H9 (cell line): ENCODE data around the gene CYP27B1. TPM values are rescaled to one million over a fixed set of nuclear protein-coding genes. Genes with fewer than 3 reads are reported as not detected.
A peak's percentile ranks its signal among the peaks of the same experiment; 100 is the strongest.

ENCODE experiments used
- DNase-seq: peaks from one replicate; pipeline ENCODE4 v3.0.0-alpha.2; 2017
- H2AFZ ChIP-seq: one replicate; pipeline ENCODE4 v1.6.1; 2013; ENCODE audit warnings: mild to moderate bottlenecking, low read length, control low read depth, moderate library complexity
- H2AK5ac ChIP-seq: 2 replicates; pipeline ENCODE4 v1.6.1; 2013; ENCODE audit warnings: low read length, control low read depth, mixed read lengths; ENCODE audit not compliant: insufficient read length
- H2BK120ac ChIP-seq: one replicate; pipeline ENCODE4 v1.6.1; 2013; ENCODE audit warnings: low read depth, mild to moderate bottlenecking, low read length, control low read depth, inconsistent platforms; ENCODE audit not compliant: poor library complexity, severe bottlenecking
- H2BK12ac ChIP-seq: 2 replicates; pipeline ENCODE4 v1.6.1; 2013; ENCODE audit warnings: low read length, control low read depth, mixed read lengths, low read depth; ENCODE audit not compliant: insufficient read length
- H2BK15ac ChIP-seq: 2 replicates; pipeline ENCODE4 v1.6.1; 2013; ENCODE audit warnings: low read depth, low read length, control low read depth
- H2BK20ac ChIP-seq: one replicate; pipeline ENCODE4 v1.6.1; 2013; ENCODE audit warnings: low read depth, mild to moderate bottlenecking, low read length, control low read depth, inconsistent platforms; ENCODE audit not compliant: poor library complexity, severe bottlenecking
- H2BK5ac ChIP-seq: 2 replicates; pipeline ENCODE4 v1.6.1; 2013; ENCODE audit warnings: low read length, control low read depth, mixed read lengths; ENCODE audit not compliant: insufficient read length
- H3K14ac ChIP-seq: 2 replicates; pipeline ENCODE4 v1.6.1; 2013; ENCODE audit warnings: low read length, control low read depth; ENCODE audit not compliant: insufficient read depth
- H3K18ac ChIP-seq: 2 replicates; pipeline ENCODE4 v1.6.1; 2013; ENCODE audit warnings: low read depth, mild to moderate bottlenecking, mixed read lengths, low read length, control low read depth; ENCODE audit not compliant: insufficient read length
- H3K23ac ChIP-seq: 2 replicates; pipeline ENCODE4 v1.6.1; 2013; ENCODE audit warnings: low read length, control low read depth, mixed read lengths, low read depth; ENCODE audit not compliant: insufficient read length
- H3K23me2 ChIP-seq: 2 replicates; pipeline ENCODE4 v1.6.1; 2013; ENCODE audit warnings: low read depth, mild to moderate bottlenecking, mixed read lengths, low read length, control low read depth; ENCODE audit not compliant: insufficient read length, poor library complexity, severe bottlenecking
- H3K27ac ChIP-seq: 2 replicates; pipeline ENCODE4 v1.5.1; 2013; ENCODE audit warnings: low read length, control low read depth, mixed read lengths, low read depth; ENCODE audit not compliant: insufficient read length
- H3K27me3 ChIP-seq: 2 replicates; pipeline ENCODE4 v1.6.1; 2013; ENCODE audit warnings: low read length, control low read depth, inconsistent platforms; ENCODE audit not compliant: insufficient read depth
- H3K4ac ChIP-seq: 2 replicates; pipeline ENCODE4 v1.6.1; 2013; ENCODE audit warnings: low read depth, mild to moderate bottlenecking, control low read depth, inconsistent platforms, low read length, moderate library complexity
- H3K4me1 ChIP-seq: 2 replicates; pipeline ENCODE4 v1.6.1; 2013; ENCODE audit warnings: low read length, control low read depth, inconsistent platforms; ENCODE audit not compliant: insufficient read depth
- H3K4me2 ChIP-seq: 2 replicates; pipeline ENCODE4 v1.6.1; 2013; ENCODE audit warnings: low read length, control low read depth, mixed read lengths; ENCODE audit not compliant: insufficient read length, insufficient read depth
- H3K56ac ChIP-seq: 2 replicates; pipeline ENCODE4 v1.6.1; 2013; ENCODE audit warnings: low read depth, mild to moderate bottlenecking, mixed read lengths, low read length, control low read depth; ENCODE audit not compliant: insufficient read length
- H3K79me1 ChIP-seq: 2 replicates; pipeline ENCODE4 v1.6.1; 2013; ENCODE audit warnings: low read depth, mild to moderate bottlenecking, moderate library complexity, low read length, control low read depth, inconsistent platforms; ENCODE audit not compliant: insufficient read depth, poor library complexity, severe bottlenecking
- H3K79me2 ChIP-seq: 2 replicates; pipeline ENCODE4 v1.6.1; 2013; ENCODE audit warnings: low read length, control low read depth, inconsistent platforms; ENCODE audit not compliant: insufficient read depth
- H3K9ac ChIP-seq: 2 replicates; pipeline ENCODE4 v1.6.1; 2013; ENCODE audit warnings: low read length, control low read depth, mixed read lengths; ENCODE audit not compliant: insufficient read length; ENCODE audit errors: extremely low read depth
- H3K9me3 ChIP-seq: one replicate; pipeline ENCODE4 v1.6.1; 2013; ENCODE audit warnings: low read depth, low read length, inconsistent platforms; ENCODE audit not compliant: control insufficient read depth
- H3T11ph ChIP-seq: one replicate; pipeline ENCODE4 v1.6.1; 2013; ENCODE audit warnings: mild to moderate bottlenecking, low read length, control low read depth, inconsistent platforms
- H4K20me1 ChIP-seq: one replicate; pipeline ENCODE4 v1.6.1; 2013; ENCODE audit not compliant: control insufficient read depth, insufficient read length, insufficient read depth
- H4K5ac ChIP-seq: 2 replicates; pipeline ENCODE4 v1.6.1; 2013; ENCODE audit warnings: low read depth, mild to moderate bottlenecking, mixed read lengths, low read length, control low read depth; ENCODE audit not compliant: insufficient read length
- H4K8ac ChIP-seq: replicated peaks from 2 replicates; pipeline ENCODE4 v1.6.1; 2013; ENCODE audit warnings: low read length, control low read depth, mixed read lengths, low read depth; ENCODE audit not compliant: insufficient read length
- H4K91ac ChIP-seq: 2 replicates; pipeline ENCODE4 v1.6.1; 2013; ENCODE audit warnings: low read depth, mild to moderate bottlenecking, moderate library complexity, mixed read lengths, low read length, control low read depth; ENCODE audit not compliant: insufficient read length
- H3K27ac Mint-ChIP-seq, 3 experiments: 2 replicates in 2 of 3; 3 replicates in 1 of 3; pipeline ENCODE4 v1.8.0; 2020 to 2021; ENCODE audit warnings: mixed read lengths in 3 of 3, mild to moderate bottlenecking in 1 of 3, moderate library complexity in 1 of 3
- H3K27me3 Mint-ChIP-seq: 2 replicates; pipeline ENCODE4 v1.8.0; 2021; ENCODE audit warnings: low read depth, mild to moderate bottlenecking, moderate library complexity, mixed read lengths
- H3K36me3 Mint-ChIP-seq, 3 experiments: 2 replicates in 2 of 3; 3 replicates in 1 of 3; pipeline ENCODE4 v1.8.0; 2020 to 2021; ENCODE audit warnings: low read depth in 3 of 3, mixed read lengths in 3 of 3; ENCODE audit not compliant: insufficient read depth in 1 of 3
- H3K4me1 Mint-ChIP-seq, 2 experiments: 2 replicates each; pipeline ENCODE4 v1.8.0; 2020; ENCODE audit warnings: mixed read lengths in 2 of 2
- H3K4me3 Mint-ChIP-seq, 2 experiments: 2 replicates in 1 of 2; 3 replicates in 1 of 2; pipeline ENCODE4 v1.8.0; 2020 to 2021; ENCODE audit warnings: mild to moderate bottlenecking in 2 of 2, mixed read lengths in 2 of 2, moderate library complexity in 1 of 2
- H3K9me3 Mint-ChIP-seq, 2 experiments: 2 replicates in 1 of 2; 3 replicates in 1 of 2; pipeline ENCODE4 v1.8.0; 2020; ENCODE audit warnings: mild to moderate bottlenecking in 2 of 2, mixed read lengths in 2 of 2, moderate library complexity in 1 of 2
- CTCF ChIP-seq: fragments of 200-600 bp; sonication (generic); conservative IDR thresholded peaks from 3 replicates; pipeline ENCODE4 v1.8.0; 2021; ENCODE audit warnings: antibody characterized with exemption, mild to moderate bottlenecking
- WGBS: extraction: QIAGEN DNeasy Blood & Tissue Kit; methylation state at CpG from one replicate; pipeline ENCODE4 v1.1.7; 2013; ENCODE audit warnings: missing lambda C conversion rate, low lambda C conversion rate, mixed read lengths; ENCODE audit not compliant: insufficient read length; ENCODE audit errors: extremely low coverage; 5-methylcytosine and 5-hydroxymethylcytosine counted together
- total RNA-seq: library from RNA; stranded (reverse); gene quantifications from 2 replicates; pipeline ENCODE4 v1.2.1, GENCODE V29; 2021

CYP27B1 gene
- total RNA-seq, 1 experiment from 2014 or later = 6.1 TPM

- no peak overlapping the region for H3K9ac ChIP-seq
- no peak overlapping the region for H2BK5ac ChIP-seq
- H3K4me1 ChIP-seq = 0 out of 2 replicates have a peak, but pooled peaks cover 7% of the 10 kb centered on the region
- peaks cover 43 to 44% of the 10 kb centered on the region in 2 experiments for H3K4me1 Mint-ChIP-seq
- peaks cover 17% of the 10 kb centered on the region for H3K23me2 ChIP-seq
- H4K20me1 ChIP-seq = no peaks in the 10 kb centered on the region
- no peak overlapping the region for H3K14ac ChIP-seq
- H2BK120ac ChIP-seq = no peak overlapping the region
- H4K5ac ChIP-seq = no peak overlapping the region
- no peak overlapping the region for H3K18ac ChIP-seq
- peak overlapping the region; percentile 30 to 81; a peak in 3 of 5 replicates for H3K4me3 Mint-ChIP-seq
- H4K91ac ChIP-seq = no peak overlapping the region
- H3K56ac ChIP-seq = no peak overlapping the region
- peaks cover 30% of the 10 kb centered on the region for H3K27me3 Mint-ChIP-seq
- no peak overlapping the region for H2AFZ ChIP-seq
- no peak for TF ChIP-seq CTCF
- H3K9me3 ChIP-seq = no peaks in the 10 kb centered on the region
- no CpG with 5 or more reads among the region's 34 CpGs for WGBS
- peaks cover 11% of the 10 kb centered on the region for H3K27me3 ChIP-seq
- H2BK12ac ChIP-seq = no peak overlapping the region
- peaks cover 19 to 34% (median 20%) of the 10 kb centered on the region in 3 experiments for H3K36me3 Mint-ChIP-seq
- H2BK15ac ChIP-seq = no peak overlapping the region
- no peak overlapping the region for H3K27ac ChIP-seq
- H3K79me2 ChIP-seq = peaks cover 13% of the 10 kb centered on the region; the same call in 1 of the 2 replicates
- no peak overlapping the region for H2BK20ac ChIP-seq
- no peaks in the 10 kb centered on the region for H3K79me1 ChIP-seq
- no peak overlapping the region for H2AK5ac ChIP-seq
- H3K4me2 ChIP-seq = no peak overlapping the region
- H3K27ac Mint-ChIP-seq = no peak overlapping the region
- no peak overlapping the region for H3K23ac ChIP-seq
- H3K4ac ChIP-seq = no peak overlapping the region
- no peak overlapping the region for H4K8ac ChIP-seq
- H3T11ph ChIP-seq = no peak overlapping the region
- no peak for DNase-seq
- peaks cover 0 to 2% of the 10 kb centered on the region in 2 experiments; a peak in 2 of 5 replicates for H3K9me3 Mint-ChIP-seq
Measured at GRCh38 chr12:57755194-57755453, 11.8 kb downstream of the CYP27B1 start.
